ENCODE measurements around the gene ITPA. TPM values are rescaled to one million over a fixed set of nuclear protein-coding genes. Genes with fewer than 3 reads are reported as not detected.

The ITPA gene
- total and polyA plus RNA-seq, 10 of the 15 experiments (the other 5 are each of a cell fraction or from before 2014, with no cell fraction given) = 5.5 to 124 (median 66.3) TPM

GRCh38 chr20:3164763-3165410, 44.4 kb upstream of the ITPA start:
- H2AFZ ChIP-seq (ENCODE audit: control insufficient read depth, low read depth, low read length) = no peak overlapping the region
- ChIA-PET POLR2A (interaction anchor here (0.7 kb wide), 1 partner anchor 54 kb away, joined by 3 read pairs; no protein-coding TSS in a partner anchor), CTCF (no interaction called here), RAD21 (ENCODE audit: unreplicated experiment) (no interaction called here), SMC1A (ENCODE audit: uncharacterized antibody, unreplicated experiment) (no interaction called here)
- no peaks in the 10 kb centered on the region for H3K36me3 ChIP-seq (ENCODE audit: control insufficient read depth in 2 of 2, insufficient read depth in 2 of 2, low read length in 1 of 2)
- FAIRE-seq (no peak), DNase-seq (ENCODE audit: low read depth, low spot score) (no peak), ATAC-seq (no peak)
- no peaks in the 10 kb centered on the region for H3K9me3 ChIP-seq (replicated peaks; ENCODE audit: control insufficient read depth, insufficient read depth, low read length)
- in situ Hi-C loops (cut with MboI) = no loop called here
- peaks cover 1 to 3% of the 10 kb centered on the region in 2 experiments; a peak in 3 of 4 replicates for H3K27me3 ChIP-seq (replicated peaks in 1 of 2; ENCODE audit: control insufficient read depth in 2 of 2, insufficient read depth in 2 of 2, low read length in 1 of 2)
- H3K4me1 ChIP-seq (ENCODE audit: control insufficient read depth, insufficient read depth, low read length) = no peaks in the 10 kb centered on the region
- intact Hi-C loops (cut with micrococcal nuclease; ENCODE audit: unreplicated experiment) = no loop called here
- H3K27ac ChIP-seq (ENCODE audit: control insufficient read depth, insufficient read depth) = no peak overlapping the region
- no peak overlapping the region for H3K9ac ChIP-seq (ENCODE audit: control insufficient read depth, insufficient read depth, low read length)
- BruUV-seq (replicated peaks) = no TSS peak
- H3K79me2 ChIP-seq (ENCODE audit: control insufficient read depth, insufficient read depth, low read length) = peaks cover 2% of the 10 kb centered on the region
- H4K20me1 ChIP-seq (ENCODE audit: control insufficient read depth, insufficient read depth) = no peaks in the 10 kb centered on the region
- H3K4me3 ChIP-seq = no peak overlapping the region
- no peak overlapping the region for H3K4me2 ChIP-seq (ENCODE audit: control insufficient read depth, insufficient read depth)
- WGBS (ENCODE audit: insufficient coverage, insufficient replicate concordance, low lambda C conversion rate, missing lambda C conversion rate) = 89% methylated on average over 40 of the region's 41 CpGs
- TF ChIP-seq ELK1 (IDR thresholded peaks at IDR 0.05; ENCODE audit: low read depth, low read length) (no peak), FOS (IDR thresholded peaks at IDR 0.05; ENCODE audit: borderline replicate concordance, extremely low read depth, insufficient read length) (no peak), ZNF622 (IDR thresholded peaks at IDR 0.05) (no peak), MEF2A (IDR thresholded peaks at IDR 0.05; ENCODE audit: insufficient read depth, low read depth, low read length) (no peak), SREBF1 (IDR thresholded peaks at IDR 0.05; ENCODE audit: low read length) (no peak), PRDM15 (CRISPR knock-in tag; IDR thresholded peaks at IDR 0.05) (no peak), E2F4 (IDR thresholded peaks at IDR 0.05; ENCODE audit: low read depth, low read length) (no peak), RELA (IDR thresholded peaks at IDR 0.05; ENCODE audit: borderline replicate concordance, partially characterized antibody) (no peak), BMI1 (IDR thresholded peaks at IDR 0.05; ENCODE audit: borderline replicate concordance) (no peak), BCLAF1 (IDR thresholded peaks at IDR 0.05) (no peak), CHD2 (IDR thresholded peaks at IDR 0.05; ENCODE audit: borderline replicate concordance, low read depth, low read length) (no peak), LARP7 (IDR thresholded peaks at IDR 0.05) (no peak)
